C4-2B (cell line): ENCODE measurements around the gene SIRPG.

Source experiments
- ZFX ChIP-seq: fragments of 450-650 bp; IDR thresholded peaks from 2 replicates; pipeline ENCODE4 v1.6.1; 2017
- TF ChIP-seq, protein P1 (sequence below): fragments of 450-650 bp; conservative IDR thresholded peaks from 2 replicates; pipeline ENCODE4 v1.5.1; 2017; ENCODE audit warnings: mild to moderate bottlenecking

DNA sequence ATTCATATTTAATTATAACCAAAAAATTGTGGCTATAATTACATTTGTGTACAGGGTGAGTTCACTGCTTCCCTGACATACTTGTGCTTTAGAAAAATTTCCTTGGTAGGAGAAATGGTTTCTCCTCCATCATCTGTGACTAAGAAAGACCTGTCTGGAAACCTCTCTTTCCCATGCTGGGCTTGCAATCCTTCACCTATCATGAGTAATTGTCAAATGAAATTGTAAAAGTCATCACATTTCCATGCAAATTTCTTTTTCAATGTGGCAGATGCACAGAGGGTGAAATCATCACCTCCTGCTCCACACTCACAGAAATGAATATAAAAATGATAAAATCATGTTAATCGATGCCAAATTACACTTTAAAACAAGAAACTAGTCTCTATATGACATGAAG, 36.3 kb downstream of the SIRPG start:
- TF ChIP-seq, protein P1, sequence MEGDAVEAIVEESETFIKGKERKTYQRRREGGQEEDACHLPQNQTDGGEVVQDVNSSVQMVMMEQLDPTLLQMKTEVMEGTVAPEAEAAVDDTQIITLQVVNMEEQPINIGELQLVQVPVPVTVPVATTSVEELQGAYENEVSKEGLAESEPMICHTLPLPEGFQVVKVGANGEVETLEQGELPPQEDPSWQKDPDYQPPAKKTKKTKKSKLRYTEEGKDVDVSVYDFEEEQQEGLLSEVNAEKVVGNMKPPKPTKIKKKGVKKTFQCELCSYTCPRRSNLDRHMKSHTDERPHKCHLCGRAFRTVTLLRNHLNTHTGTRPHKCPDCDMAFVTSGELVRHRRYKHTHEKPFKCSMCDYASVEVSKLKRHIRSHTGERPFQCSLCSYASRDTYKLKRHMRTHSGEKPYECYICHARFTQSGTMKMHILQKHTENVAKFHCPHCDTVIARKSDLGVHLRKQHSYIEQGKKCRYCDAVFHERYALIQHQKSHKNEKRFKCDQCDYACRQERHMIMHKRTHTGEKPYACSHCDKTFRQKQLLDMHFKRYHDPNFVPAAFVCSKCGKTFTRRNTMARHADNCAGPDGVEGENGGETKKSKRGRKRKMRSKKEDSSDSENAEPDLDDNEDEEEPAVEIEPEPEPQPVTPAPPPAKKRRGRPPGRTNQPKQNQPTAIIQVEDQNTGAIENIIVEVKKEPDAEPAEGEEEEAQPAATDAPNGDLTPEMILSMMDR = no peak
- no peak for TF ChIP-seq ZFX
